Measurements from ENCODE around the gene BCCIP.

BCCIP gene

DNA sequence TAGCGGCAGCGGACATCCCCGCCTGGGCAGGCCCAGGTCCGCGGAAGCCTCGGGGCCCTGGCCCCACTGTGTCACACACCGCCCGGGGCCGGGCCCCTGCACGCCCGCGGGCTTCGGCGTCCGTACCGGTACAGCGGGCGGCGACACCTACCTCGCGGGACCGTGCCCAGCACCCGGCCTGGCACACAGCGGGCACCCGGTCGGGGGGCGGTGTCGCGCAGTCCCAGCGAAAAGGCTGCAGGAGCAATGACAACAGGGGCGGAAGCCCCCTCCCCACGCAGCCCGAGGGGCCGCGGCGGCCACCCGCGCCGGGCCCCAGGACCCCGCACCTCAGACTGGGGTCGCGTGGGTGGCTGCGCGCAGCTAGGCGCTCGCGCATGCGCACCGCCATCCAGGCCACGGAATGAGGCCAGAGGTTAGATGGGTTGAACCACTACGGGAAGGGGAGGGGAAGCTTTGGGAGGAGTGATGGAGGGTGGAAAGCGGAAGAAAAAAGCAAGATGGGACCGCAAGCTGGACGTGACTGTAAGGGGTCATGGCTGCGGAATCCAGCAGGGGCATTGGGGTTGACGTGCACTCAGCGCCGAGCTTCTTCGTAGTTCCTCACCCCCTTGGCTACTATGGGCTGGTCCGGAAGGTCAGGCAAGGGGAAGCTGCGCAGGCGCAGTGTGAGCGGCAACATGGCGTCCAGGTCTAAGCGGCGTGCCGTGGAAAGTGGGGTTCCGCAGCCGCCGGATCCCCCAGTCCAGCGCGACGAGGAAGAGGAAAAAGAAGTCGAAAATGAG is at the start of gene BCCIP, which contains the start of gene UROS:
Gene BCCIP (plus strand): TSS at position 669 of the 785 bp plus-strand sequence. CDS start 12 bp downstream, at position 681.
Gene UROS (minus strand): TSS at position 381 of the 785 bp plus-strand sequence. CDS start 6,759 bp downstream, outside the sequence.
- DNase-seq (ENCODE audit: low read depth in 2 of 2) = peak; percentile 83 to 86

DNA sequence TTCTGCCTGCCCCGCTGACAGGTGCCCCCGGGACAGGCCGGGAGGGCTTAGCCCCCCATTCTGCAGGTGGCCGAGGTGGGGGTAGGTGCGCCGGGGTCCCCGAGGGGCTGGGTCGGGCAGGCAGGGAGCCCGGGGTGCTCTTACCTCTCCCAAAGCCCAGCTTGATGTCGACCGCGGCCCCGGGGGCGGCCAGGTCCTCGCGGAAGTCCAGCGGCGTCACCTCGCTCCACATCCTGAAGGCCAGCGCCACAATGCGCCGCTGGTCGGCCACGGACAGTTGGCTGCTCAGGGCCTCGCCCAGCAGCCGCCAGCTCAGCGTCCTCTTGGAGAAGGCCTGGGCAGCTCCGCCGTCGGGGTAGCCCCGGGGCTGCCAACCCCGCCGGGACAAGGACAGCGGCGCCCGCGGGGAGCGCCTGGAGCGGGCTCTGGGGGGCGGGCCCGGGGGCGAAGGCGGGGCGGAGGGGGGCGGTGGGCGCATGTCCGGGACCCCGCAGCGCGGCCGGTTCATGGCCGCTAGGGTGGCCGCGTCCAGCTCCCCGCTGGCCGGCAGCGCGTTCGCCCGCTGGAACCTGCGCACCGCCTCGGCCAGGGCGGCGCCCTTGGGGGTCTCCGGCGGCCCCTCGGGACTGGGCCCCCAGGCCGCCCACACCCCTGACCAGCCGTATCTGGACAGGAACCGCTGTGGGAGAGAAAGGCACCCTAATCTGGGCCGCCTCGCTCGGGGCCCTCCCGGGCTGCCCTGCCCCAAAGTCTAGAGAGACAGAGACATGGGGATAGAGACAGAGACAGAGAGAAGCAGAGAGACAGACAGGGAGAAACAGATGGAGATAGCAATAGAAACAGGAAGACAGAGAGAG is 49.4 kb upstream of the BCCIP start:
- DNase-seq (ENCODE audit: low read depth in 2 of 2) = no peak

DNA sequence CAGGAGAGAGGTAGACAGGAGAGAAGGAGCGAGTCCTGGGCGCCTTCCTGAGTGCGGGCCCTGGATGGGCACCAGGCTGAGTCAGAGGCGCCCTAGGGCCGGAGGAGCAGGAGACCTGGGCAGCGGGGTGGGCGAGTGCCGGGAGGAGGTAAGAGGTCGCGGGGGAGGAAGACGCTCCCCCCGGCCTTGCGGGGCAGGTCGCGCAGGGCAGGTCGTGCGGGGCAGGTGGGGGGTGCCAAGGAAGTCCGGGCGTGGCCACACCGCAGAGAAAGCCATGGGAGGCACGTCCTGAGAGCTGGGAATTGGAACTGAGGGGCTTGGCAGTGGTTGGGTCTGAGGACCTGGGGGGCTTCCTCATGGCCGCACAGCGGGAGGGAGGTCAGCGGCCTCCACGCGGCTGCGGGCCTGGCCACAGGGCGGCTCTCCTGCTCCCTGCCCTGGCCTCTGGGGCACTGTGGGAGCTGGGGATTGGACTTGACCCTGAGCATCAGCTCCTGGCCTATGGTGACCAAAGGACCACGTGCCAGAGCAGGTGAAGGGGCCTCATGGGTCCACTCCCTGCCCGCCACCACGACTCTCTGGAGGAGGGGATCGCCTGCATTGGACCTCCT is 48.7 kb upstream of the BCCIP start:
- DNase-seq (ENCODE audit: low read depth in 2 of 2) = no peak

DNA sequence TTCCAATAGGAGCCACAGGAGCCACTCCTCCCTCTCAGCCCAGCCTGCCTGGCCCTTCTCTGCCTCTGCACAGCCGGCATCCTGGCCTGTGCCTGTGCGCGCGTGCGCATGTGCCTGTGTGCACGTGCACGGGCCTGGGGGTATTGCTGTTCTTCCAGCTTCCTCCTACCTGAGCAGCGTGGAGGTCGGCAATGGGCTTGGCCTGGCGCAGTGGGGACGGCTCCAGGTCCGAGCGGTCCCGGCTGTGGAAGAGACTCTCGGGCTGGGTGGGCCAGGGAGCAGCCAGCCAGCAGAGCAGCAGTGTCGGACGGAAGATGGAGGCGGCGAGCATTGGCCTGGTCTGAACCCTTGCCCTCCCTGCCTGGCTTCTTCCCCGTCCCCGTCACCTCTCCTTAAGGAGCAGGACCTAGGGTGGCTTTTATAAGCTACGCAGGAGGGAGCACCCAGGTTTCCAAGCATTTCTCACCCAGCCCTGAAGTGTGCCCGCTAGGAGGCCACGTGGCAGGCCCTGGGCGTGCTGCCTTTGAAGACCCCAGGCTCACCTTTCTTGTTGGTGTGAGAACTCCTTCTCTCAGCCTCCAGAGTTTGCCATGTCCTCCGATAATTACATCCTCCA is 47.7 kb upstream of the BCCIP start, which contains the start of gene MMP21:
Gene MMP21 (minus strand): TSS at position 331 of the 616 bp plus-strand sequence. CDS start 0 bp downstream, at position 331.
- no peak for DNase-seq (ENCODE audit: low read depth in 2 of 2)

DNA sequence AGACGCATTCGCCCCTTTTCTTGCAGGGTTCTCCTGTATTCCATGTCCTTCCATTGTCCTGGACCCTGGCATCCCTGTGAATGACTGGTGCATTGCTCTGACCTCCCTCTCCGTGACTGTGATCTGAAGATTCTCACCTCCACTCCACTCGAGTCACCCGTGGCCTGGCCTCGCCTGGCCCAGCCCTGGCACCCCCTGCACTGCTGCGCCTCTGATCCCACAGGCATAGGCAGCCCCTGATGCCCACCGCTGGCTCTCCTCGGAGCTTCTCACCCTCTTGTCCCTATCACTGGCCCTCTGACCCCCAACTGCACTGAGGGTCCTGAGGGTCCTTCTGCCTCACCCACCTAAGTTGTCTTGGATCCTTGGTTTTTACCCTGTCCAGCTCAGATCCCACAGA is 45.5 kb upstream of the BCCIP start:
- no peak for DNase-seq (ENCODE audit: low read depth in 2 of 2)

DNA sequence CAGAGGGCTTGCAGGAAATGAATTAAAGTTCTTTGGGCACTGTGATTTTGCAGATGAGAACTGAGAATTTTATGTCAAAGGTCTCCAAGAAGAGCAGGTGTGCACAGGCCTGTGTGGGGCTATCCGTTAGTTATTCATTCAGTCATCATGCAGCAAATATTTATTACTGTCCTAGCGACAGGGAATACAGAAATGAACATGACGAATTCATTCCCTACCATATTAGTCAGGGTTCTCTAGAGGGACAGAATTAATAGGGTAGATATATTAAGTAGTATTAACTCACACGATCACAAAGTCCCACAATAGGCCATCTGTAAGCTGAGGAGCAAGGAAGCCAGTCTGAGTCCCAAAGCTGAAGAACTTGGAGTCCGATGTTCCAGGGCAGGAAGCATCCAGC is 44.8 kb upstream of the BCCIP start:
- DNase-seq (ENCODE audit: low read depth in 2 of 2) = no peak

DNA sequence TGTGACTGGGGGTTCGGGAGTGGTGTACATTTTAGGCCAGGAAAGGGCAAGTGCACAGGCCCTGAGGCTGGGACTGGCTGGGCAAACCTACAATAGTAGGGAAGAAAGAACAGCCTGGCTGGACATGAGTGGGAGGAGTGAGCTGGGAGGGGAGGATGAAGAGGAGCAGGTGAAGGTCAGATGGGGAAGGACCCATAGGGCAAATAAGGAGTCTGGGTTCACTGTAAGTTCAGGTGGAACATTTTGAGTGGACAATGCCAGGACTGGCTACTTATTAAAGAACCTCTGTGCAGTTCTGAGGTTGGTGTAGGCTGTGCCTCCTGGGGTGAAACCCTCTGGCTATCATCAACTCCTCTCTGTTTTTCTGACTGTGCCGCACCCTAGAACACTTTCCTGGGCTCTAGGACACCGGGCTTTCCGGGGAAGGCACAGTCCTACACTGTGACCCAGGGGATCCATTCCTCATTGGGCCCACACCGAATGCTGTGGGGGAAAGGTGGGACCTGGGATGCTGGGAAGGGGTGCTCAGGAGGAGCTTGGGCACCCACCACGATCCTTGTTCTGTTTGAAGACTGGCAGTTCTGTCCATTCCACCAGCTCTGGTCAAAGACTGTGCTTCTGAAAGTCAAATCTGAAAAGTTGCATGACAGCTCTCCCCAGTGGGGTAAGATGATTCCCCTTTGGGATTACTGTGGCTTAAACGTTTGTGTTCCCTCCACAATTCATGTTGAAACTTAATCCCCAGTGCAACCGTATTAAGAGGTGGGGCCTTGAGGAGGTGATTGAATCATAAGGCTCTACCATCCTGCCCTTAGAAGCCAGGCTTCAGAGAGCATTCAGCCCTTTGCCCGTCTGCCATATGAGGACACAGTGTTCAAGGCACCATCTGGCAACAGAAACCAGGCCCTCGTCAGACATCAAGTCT is 43.7 kb upstream of the BCCIP start:
- no peak for DNase-seq (ENCODE audit: low read depth in 2 of 2)

DNA sequence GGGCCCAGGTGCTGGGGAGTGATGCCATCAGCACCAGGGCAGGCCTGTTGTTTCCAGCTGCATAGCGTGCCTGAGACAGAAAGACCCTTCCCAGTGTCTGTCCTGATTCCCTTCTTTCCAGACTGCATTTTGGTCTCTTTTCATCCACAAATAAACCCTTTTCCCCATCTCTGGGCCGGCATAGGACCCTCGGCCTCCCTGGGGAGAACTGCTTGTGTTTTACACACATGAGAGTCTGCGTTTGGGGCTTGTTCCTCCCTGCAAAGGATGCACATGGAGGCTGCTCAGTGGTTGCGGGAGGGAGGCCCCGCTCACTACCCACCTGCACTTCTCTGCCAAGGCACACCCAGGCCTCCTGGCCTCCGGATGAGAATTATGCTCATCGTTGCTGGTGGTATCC is 42.0 kb upstream of the BCCIP start:
- no peak for DNase-seq (ENCODE audit: low read depth in 2 of 2)

DNA sequence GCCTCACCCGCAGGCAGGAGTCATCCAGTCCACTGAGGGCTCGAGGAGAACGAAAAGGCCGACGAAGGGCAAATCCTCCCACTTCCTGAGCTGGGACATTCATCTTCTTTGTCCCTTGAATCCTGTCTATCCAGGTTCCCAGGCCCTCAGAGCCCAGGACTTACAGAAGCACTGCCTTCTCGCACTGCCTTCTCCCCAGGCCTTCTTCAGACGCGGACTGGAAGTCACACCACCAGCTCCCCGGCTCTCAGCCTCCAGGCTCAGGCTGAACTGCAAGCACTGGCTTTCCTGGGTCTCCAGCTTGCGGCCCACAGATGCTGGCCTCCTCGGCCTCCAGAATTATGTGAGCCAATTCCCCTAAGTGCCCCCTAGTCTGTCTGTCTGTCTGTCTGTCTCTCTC is 41.3 kb upstream of the BCCIP start:
- no peak for DNase-seq (ENCODE audit: low read depth in 2 of 2)

DNA sequence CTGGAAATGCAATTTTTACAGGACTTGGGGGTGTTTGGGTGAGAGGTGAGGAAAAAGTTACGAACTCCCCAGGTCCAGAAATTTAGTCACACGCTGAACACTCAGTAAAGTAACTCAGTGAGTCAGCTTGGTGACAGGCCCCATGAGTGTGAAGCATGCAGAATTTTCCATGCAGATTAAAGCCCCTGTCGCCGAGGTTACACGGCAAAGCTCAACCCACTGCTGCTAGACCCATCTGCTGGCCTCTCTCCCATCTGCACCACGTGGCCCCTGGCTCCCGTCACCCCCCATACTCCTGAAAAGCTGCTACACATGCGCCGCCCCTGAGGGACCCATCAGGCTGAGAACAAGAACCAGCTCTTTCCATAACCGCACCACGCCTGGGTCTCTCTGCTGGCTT is 40.7 kb upstream of the BCCIP start:
- no peak for DNase-seq (ENCODE audit: low read depth in 2 of 2)

DNA sequence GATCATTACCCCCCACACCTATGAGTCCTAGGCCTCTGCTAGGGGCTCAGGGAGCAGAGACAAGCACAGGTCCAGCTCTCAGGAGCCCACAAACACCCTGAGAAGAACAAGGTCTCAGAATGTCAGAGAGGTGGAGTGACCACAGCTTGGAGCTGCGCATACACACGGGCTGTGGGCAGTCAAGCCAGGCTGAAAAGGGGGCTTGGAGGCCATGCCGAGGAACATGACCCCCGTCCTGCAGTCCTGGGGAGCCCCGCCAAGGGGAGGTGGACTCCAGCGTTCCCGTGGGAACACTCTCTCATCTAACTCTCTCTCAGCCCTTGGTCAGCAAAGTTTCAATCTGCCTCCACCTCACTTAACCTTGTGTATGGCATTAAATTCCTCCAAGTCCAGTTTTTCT is 39.9 kb upstream of the BCCIP start:
- no peak for DNase-seq (ENCODE audit: low read depth in 2 of 2)

DNA sequence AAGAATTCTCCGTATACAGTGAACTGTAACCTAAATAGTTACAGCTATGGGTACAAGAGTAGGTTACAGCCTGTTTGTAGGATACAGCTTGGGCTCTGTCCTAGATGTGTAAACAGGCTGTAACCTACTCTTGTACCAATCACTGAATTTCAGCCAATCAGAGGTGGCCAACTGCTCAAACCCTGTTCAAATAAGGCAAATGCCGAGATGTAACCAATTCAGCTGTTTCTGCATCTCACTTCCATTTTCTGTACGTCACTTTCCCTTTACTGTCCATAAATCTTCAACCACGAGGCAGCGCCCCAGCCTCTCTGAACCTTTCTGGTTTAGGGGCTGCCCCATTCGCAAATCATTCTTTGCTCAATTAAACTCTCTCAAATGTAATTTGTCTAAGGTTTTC is 39.4 kb upstream of the BCCIP start:
- DNase-seq (ENCODE audit: low read depth in 2 of 2) = no peak

DNA sequence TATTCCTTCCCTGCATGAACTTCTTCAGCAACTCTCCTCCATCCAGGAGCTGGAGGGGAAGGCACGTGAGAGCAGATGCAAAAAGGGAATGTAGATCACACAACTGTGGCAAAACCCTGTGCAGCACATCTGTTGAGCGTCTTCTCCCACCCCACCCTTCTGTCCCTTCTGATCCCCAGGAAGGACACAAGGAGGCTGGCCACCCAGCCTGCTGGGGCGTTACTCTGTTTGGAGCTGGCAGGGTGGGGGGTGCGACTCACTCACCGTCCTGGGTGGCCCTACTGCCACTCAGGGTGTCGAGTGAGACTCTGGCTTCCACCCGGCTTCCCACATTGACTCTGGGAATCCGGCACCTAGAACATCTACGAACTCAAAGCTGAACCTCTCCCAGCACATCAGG is 37.6 kb upstream of the BCCIP start:
- no peak for DNase-seq (ENCODE audit: low read depth in 2 of 2)

DNA sequence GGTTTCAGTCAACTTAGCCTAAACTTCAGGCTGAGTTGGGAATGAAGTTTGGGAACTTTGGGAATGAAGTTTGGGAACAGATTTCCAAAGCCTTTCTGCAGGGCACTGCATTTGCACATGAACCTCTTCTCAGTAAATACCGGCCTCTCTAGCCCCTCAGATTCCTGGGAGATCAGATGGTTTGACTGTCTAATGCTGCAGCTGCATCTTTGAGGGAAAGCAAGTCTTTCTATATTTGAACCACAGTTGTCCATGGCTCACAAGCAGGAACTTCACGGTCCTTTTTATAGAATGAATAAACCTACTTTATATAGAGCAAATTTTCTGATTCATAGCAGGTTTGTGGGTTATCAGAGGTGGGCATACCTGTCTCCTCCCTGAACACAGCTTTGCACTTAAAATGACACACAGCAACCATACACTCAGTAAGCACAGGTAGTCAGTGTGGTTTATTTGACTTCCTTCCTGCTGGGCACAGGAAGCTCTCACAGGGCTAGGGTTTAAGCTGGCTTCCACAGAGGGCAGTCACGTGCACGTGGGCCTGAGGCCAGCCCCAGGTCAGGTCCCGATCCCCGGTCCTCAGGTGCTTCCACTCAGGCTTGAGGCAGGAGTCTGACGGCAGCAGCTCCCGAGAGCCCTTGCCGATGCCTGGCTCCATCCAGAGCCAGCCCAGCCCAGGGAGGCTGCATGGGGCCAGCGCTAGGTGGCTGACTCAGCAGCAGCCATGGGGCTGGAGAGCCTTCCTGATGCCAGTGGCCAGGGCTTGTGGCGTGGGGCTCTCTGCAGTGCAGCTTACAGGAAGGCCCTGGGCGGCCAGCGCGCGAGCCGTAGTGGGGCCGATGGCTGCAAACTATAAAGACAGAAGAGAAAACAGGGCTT is 35.0 kb upstream of the BCCIP start:
- no peak for DNase-seq (ENCODE audit: low read depth in 2 of 2)

DNA sequence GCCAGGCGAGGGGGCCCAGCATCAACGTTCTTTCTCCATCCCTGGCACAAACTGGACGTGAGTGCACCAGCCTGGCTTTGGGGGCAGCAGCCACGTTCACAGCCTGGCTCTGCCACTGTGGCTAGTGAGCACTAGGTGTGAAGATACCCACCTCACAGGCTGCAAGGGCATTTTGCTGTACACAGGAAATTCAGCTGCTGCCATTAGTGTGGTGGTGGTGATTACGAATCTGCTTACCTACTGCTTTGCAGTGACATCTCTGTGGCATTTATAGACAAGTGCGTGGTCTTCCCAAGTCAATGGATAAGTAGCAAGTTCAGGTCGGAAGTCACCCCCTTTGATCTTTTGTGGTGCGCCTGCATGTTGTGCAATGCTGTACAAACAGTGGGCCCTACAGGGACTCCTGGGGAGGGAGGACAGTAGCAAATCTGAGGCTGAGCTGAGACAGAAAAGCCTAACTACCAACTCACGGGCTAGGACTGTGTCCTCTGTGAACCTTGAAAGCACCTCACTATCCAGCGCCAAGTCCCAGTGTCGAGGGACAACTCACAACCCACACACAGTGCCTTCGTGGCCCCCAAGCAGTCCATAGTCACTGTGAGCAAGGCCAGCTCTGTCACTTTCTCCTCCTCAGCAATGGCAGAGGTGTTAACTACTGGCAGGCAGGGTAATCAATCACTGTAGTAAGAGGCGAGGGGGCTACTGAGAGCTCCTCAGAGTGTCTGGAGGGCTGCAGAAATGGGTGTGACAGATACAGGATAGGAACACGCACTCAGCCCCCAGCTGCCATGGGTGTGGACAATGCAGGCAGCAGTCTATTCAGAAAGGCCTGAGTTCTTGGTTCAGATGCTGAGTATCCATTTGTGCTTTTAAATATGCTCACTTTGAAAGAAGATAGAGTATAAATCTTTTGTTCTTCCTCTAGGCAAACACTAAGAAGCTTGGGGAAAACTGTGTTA is 30.7 kb upstream of the BCCIP start:
- DNase-seq (ENCODE audit: low read depth in 2 of 2) = no peak

DNA sequence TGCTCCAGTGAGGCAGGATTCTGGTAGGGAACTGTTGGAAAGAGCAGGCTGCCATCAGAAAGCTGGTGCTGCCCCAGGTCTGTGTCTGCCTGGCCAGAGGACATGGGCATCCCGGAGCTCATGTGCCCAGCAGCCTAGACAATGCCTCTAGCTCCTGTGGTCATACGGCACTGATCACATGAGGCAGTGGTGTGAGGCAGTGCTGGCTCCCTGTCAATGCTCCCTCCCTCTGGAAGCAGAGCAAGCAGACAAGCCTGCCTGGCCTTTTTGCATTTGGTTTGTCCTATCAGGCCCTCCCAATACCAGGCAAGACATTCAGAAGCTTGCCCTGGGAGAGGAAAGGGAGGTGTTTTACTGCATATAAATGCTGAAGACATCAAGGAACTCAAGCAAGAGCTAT is 28.2 kb upstream of the BCCIP start:
- no peak for DNase-seq (ENCODE audit: low read depth in 2 of 2)

DNA sequence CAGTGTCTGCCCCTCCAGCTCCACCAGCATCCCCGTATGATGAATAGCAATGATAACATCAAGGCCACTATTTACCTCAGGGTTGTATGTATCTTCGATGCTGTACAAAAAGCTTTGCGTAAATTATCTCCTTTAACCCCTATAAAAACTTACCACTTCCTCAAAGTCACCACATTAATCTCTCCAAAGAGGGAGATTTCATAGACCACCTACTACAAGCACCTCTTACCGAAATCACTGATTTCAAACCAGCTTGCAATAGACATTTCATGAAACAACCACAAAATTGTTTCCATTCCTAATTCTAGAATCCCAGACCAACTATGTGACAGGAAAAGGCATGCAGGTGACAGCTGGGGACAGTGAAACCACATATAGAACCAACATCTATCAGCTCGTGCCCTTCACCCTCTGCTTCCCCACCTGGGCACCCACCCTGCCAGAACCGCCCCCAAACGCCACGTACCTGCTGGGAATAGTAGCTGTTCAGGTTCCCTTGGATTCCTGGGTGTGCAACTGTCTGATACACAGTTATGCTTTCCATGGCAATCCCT is 27.6 kb upstream of the BCCIP start:
- no peak for DNase-seq (ENCODE audit: low read depth in 2 of 2)

DNA sequence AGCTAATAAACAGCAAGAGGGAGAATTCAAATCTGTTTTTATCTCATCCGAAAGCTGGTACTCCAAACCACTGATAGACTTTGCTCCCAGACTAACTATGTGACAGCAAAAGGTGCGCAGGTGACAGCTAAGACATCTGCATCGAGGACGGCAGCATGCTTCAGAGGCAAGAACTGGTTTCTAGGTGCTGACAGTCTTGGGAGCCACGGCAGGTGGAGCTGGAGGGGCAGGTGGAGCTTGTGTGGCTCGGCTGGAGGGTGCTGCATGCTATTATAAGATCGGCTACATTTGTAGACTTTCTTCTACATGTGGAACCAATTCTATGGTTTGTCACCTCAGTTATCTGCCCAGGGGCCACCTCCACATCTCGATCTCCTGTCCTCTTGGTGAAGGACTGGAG is 25.9 kb upstream of the BCCIP start:
- DNase-seq (ENCODE audit: low read depth in 2 of 2) = no peak
